Fibroblast of lung (primary cell): ENCODE measurements around the gene ASB3. TPM values are rescaled to one million over a fixed set of nuclear protein-coding genes. Genes with fewer than 3 reads are reported as not detected.

Experiments
- DNase-seq, 2 donors: peaks; one replicate each; pipeline versions ENCODE4 v3.0.0 to v3.0.0-alpha.2; 2010; ENCODE audit warnings: low read depth in 2 of 2
- H2AFZ ChIP-seq: 2 replicates; pipeline ENCODE4 v1.5.1; 2012; ENCODE audit warnings: low read length, control low read depth, inconsistent platforms
- H3K27ac ChIP-seq: 2 replicates; pipeline ENCODE4 v1.5.1; 2011; ENCODE audit warnings: low read length, control low read depth; ENCODE audit not compliant: insufficient read depth
- H3K27me3 ChIP-seq: 2 replicates; pipeline ENCODE4 v1.5.1; 2011; ENCODE audit warnings: mild to moderate bottlenecking, low read length; ENCODE audit not compliant: control insufficient read depth, insufficient read depth
- H3K36me3 ChIP-seq: 2 replicates; pipeline ENCODE4 v1.5.1; 2011; ENCODE audit warnings: low read length; ENCODE audit not compliant: control insufficient read depth, insufficient read depth
- H3K4me1 ChIP-seq: 2 replicates; pipeline ENCODE4 v1.5.1; 2011; ENCODE audit warnings: low read length; ENCODE audit not compliant: control insufficient read depth, insufficient read depth; ENCODE audit errors: extremely low read depth
- H3K4me2 ChIP-seq: 2 replicates; pipeline ENCODE4 v1.5.1; 2011; ENCODE audit warnings: low read length, control low read depth; ENCODE audit not compliant: insufficient read depth; ENCODE audit errors: extremely low read depth
- H3K4me3 ChIP-seq, 4 experiments: fragments of 200-600 bp in 1 of 4; sonication (generic) in 1 of 4; replicated peaks in 1 of 4; 2 replicates each; pipeline ENCODE4 v1.5.1; 2011 to 2016; ENCODE audit warnings: low read length in 4 of 4, low read depth in 3 of 4, mild to moderate bottlenecking in 3 of 4, control low read depth in 2 of 4, inconsistent platforms in 1 of 4, mixed read lengths in 1 of 4; ENCODE audit not compliant: insufficient read depth in 1 of 4; ENCODE audit errors: control extremely low read depth in 1 of 4
- H3K79me2 ChIP-seq: 2 replicates; pipeline ENCODE4 v1.5.1; 2012; ENCODE audit warnings: mild to moderate bottlenecking, low read length, inconsistent platforms; ENCODE audit not compliant: control insufficient read depth, insufficient read depth
- H3K9ac ChIP-seq: 2 replicates; pipeline ENCODE4 v1.5.1; 2011; ENCODE audit warnings: mild to moderate bottlenecking, low read length, control low read depth; ENCODE audit not compliant: insufficient read depth
- H3K9me3 ChIP-seq: 2 replicates; pipeline ENCODE4 v1.5.1; 2012; ENCODE audit warnings: low read depth, low read length; ENCODE audit not compliant: control insufficient read depth, insufficient read depth
- H4K20me1 ChIP-seq: 2 replicates; pipeline ENCODE4 v1.5.1; 2011; ENCODE audit warnings: low read length; ENCODE audit not compliant: control insufficient read depth, insufficient read depth; ENCODE audit errors: extremely low read depth
- CTCF ChIP-seq, 2 donors: IDR thresholded peaks in 1 of 2; conservative IDR thresholded peaks in 1 of 2; 1 replicate in 1 of 2; 2 replicates in 1 of 2; pipeline ENCODE4 v1.5.1; 2011 to 2012; ENCODE audit warnings: low read length in 2 of 2, control low read depth in 1 of 2, inconsistent platforms in 1 of 2, low read depth in 1 of 2, mild to moderate bottlenecking in 1 of 2
- EZH2 ChIP-seq: IDR thresholded peaks from 2 replicates; pipeline ENCODE4 v1.5.1; 2012; ENCODE audit warnings: low read length, control low read depth, mild to moderate bottlenecking; ENCODE audit errors: missing control alignments
- polyA plus RNA-seq, 2 donors: library from polyadenylated mRNA; depleted of rRNA in 1 of 2; stranded (reverse) in 1 of 2; unstranded in 1 of 2; fragments of >200 nt; gene quantifications; 2 replicates each; pipeline ENCODE4 v1.2.1, GENCODE V29; 2011 to 2012; ENCODE audit warnings: missing spikeins in 1 of 2
- total RNA-seq: library from RNA; depleted of rRNA; stranded (reverse); fragments of >200 nt; gene quantifications from 2 replicates; pipeline ENCODE4 v1.2.1, GENCODE V29; 2014

ASB3 gene
- total and polyA plus RNA-seq, 2 donors (not counting 1 experiment from before 2014, with no cell fraction given): 21.1 to 31.9 TPM

- Histone ChIP-seq H3K4me2 (no peak overlapping the region), H2AFZ (no peak overlapping the region), H4K20me1 (no peaks in the 10 kb centered on the region), H3K9ac (no peak overlapping the region), H3K4me3 (no peak overlapping the region), H3K9me3 (no peaks in the 10 kb centered on the region), H3K79me2 (no peaks in the 10 kb centered on the region), H3K27ac (no peak overlapping the region), H3K4me1 (no peaks in the 10 kb centered on the region), H3K27me3 (no peaks in the 10 kb centered on the region), H3K36me3 (no peaks in the 10 kb centered on the region)
- peak in 1 of 2 donors; percentile 31 for DNase-seq
- TF ChIP-seq EZH2 (no peak), CTCF (conservative IDR thresholded peaks at IDR 0.05 in 1 of 2, IDR thresholded peaks at IDR 0.05 in 1 of 2; ENCODE audit: low read depth in 1 of 2, low read length in 2 of 2) (no peak)
Measured at GRCh38 chr2:53622141-53622540, 164.6 kb downstream of the ASB3 start.

- DNase-seq: no peak
- Histone ChIP-seq H3K36me3 (no peaks in the 10 kb centered on the region), H3K9ac (no peak overlapping the region), H3K9me3 (no peaks in the 10 kb centered on the region), H3K4me3 (no peak overlapping the region), H3K4me2 (no peak overlapping the region), H3K27me3 (no peaks in the 10 kb centered on the region), H4K20me1 (no peaks in the 10 kb centered on the region), H2AFZ (no peak overlapping the region), H3K4me1 (no peaks in the 10 kb centered on the region), H3K27ac (no peak overlapping the region), H3K79me2 (no peaks in the 10 kb centered on the region)
- no peak for TF ChIP-seq CTCF (conservative IDR thresholded peaks at IDR 0.05 in 1 of 2, IDR thresholded peaks at IDR 0.05 in 1 of 2; ENCODE audit: low read depth in 1 of 2, low read length in 2 of 2)
- no peak for TF ChIP-seq EZH2
Measured at GRCh38 chr2:53620981-53621380, 165.8 kb downstream of the ASB3 start.

Other genes starting within 250 kb of the ASB3 start
- gene CHAC2, start 19.1 kb downstream of the ASB3 start, total RNA-seq: 1.3 and 1.7 TPM in 2 replicates
- 3.3 and 6.8 TPM in 2 replicates for gene CHAC2, start 19.1 kb downstream of the ASB3 start, polyA plus RNA-seq
- 87.7 and 89.4 TPM in 2 replicates for gene ERLEC1, start 91 bp upstream of the ASB3 start, total RNA-seq
- gene ERLEC1, start 91 bp upstream of the ASB3 start, polyA plus RNA-seq: 67.7 and 103 TPM in 2 replicates
- 0.77 and 1.8 TPM in 2 replicates for gene GPR75, start 73.0 kb upstream of the ASB3 start, total RNA-seq
- gene GPR75, start 73.0 kb upstream of the ASB3 start, polyA plus RNA-seq: 1.4 and 2.1 TPM in 2 replicates
- gene PSME4, start 184.0 kb upstream of the ASB3 start, total RNA-seq: 18.7 and 26.8 TPM in 2 replicates
- gene PSME4, start 184.0 kb upstream of the ASB3 start, polyA plus RNA-seq: 34.6 and 43.2 TPM in 2 replicates